Subcutaneous adipose tissue (tissue), 4 donors: ENCODE results near the gene TCF7L2. TPM values are rescaled to one million over a fixed set of nuclear protein-coding genes. Genes with fewer than 3 reads are reported as not detected.

Experiments used
- total RNA-seq, 4 donors: library from RNA; depleted of rRNA; stranded (reverse); fragments of >200 nt; gene quantifications; one replicate each; pipeline ENCODE4 v1.1.0, GENCODE V29; 2016
- TF ChIP-seq, protein P1 (sequence below): fragments of 450-650 bp; IDR thresholded peaks from one replicate; pipeline ENCODE4 v1.5.1; 2016; ENCODE audit warnings: low read depth, mild to moderate bottlenecking, control low read depth, antibody characterized with exemption, moderate library complexity

Gene TCF7L2
- total RNA-seq, 4 donors from 2014 or later: 24.3 to 70.1 (median 43.5) TPM

GRCh38 chr10:113019692-113020474 lies 69.8 kb downstream of the TCF7L2 start:
- TF ChIP-seq, protein P1, sequence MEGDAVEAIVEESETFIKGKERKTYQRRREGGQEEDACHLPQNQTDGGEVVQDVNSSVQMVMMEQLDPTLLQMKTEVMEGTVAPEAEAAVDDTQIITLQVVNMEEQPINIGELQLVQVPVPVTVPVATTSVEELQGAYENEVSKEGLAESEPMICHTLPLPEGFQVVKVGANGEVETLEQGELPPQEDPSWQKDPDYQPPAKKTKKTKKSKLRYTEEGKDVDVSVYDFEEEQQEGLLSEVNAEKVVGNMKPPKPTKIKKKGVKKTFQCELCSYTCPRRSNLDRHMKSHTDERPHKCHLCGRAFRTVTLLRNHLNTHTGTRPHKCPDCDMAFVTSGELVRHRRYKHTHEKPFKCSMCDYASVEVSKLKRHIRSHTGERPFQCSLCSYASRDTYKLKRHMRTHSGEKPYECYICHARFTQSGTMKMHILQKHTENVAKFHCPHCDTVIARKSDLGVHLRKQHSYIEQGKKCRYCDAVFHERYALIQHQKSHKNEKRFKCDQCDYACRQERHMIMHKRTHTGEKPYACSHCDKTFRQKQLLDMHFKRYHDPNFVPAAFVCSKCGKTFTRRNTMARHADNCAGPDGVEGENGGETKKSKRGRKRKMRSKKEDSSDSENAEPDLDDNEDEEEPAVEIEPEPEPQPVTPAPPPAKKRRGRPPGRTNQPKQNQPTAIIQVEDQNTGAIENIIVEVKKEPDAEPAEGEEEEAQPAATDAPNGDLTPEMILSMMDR: no peak

GRCh38 chr10:113020475-113020753 lies 70.4 kb downstream of the TCF7L2 start:
- TF ChIP-seq, protein P1: no peak

DNA sequence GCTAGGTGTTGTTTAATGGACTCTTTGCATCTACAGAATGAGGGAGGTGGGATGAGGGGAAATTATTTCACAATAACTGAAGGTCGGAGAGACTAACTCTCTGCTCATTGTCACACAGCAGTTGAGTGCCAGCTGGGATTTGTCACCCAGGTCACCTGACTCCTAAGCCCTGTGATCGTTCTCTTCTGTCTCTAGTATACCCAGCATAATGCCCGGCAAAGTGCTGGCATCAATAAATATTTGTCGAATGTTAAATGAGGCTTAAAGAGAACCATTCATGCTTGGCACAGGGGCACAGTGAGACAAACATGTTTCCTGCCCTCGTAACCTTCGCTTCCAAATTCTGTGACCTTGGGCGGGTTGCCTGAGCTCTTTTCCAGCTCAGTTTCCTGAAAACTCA lies 70.8 kb downstream of the TCF7L2 start:
- TF ChIP-seq, protein P1: no peak

GRCh38 chr10:113021268-113022040 lies 71.4 kb downstream of the TCF7L2 start:
- TF ChIP-seq, protein P1: no peak

DNA sequence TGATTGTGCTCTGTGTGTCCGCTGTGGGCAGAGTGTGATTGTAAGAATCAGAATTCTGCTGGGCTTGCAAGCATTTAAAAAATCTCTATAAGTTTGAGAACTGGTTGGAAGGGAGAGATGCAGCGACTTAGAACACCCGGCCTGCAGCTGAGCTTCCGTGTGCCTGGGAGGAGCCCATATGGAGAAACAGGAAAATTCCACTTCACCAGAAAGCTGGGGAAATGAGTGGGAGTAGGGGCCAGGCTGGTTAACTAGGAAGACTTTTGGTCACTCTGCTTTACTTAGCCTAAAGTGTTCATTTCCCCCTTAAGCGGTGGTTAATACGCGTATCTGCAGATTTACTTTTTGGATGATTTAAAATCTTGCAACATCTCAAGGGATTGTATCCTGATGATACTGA lies 72.2 kb downstream of the TCF7L2 start:
- TF ChIP-seq, protein P1: no peak

- TF ChIP-seq, protein P1: no peak
These were observed 73.0 kb downstream of the TCF7L2 start for GRCh38 chr10:113023017-113023416.

- TF ChIP-seq, protein P1: no peak
These were observed 74.9 kb downstream of the TCF7L2 start for GRCh38 chr10:113024930-113025329.
